Erythroblast (primary cell): Measurements from ENCODE around the gene PRRG4.

Source experiments
- DNase-seq, 2 experiments: peaks; one replicate each; lab custom pipeline; 2025; lab: John Stamatoyannopoulos, UW
- GATA1 ChIP-seq: IDR thresholded peaks from 2 replicates; pipeline ENCODE4 v1.6.1; 2011; ENCODE audit warnings: low read depth, mild to moderate bottlenecking, control low read depth, low read length, moderate library complexity
- POLR2A ChIP-seq: IDR thresholded peaks from 2 replicates; pipeline ENCODE4 v1.6.1; 2011; ENCODE audit warnings: mild to moderate bottlenecking, low read length

Gene PRRG4

DNA sequence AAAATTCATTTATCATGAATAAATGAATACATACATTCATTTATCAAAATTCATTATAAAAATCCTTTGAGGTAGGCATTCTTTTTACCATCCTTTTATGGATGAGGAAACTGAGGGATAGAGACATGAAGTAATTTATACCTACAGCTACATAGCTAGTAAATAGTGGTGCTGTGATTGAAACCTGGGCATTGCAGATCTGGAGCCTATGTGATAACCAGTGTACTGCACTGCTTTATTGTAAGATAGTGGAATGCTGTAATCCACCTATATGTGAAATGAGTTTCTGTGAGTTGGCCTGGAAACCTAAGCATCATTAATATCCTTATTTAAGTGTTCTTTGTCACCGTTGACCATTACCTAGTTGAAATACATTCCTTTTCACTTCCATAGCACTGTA lies 67.4 kb downstream of the PRRG4 start:
- no peak for TF ChIP-seq GATA1
- TF ChIP-seq POLR2A = no peak
- no peak for DNase-seq

DNA sequence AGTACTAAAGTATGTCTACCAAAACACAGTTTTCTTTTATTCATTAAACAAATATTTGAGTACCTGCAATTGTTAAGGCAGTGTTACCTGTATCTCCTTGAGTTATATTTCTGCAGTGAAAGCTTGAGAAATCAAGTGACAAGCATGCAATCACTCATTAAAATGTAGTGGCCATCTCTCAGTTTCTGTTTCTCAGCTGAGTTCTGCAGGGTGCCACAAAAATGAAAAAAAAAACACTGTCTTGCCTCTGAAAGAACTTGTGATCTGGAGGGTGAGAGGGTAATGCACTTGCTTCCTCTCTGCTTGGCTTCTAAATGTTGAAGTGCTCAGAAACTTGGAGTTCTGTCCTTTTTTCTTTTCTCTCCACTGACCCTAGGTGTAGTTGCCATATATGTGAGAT lies 69.7 kb downstream of the PRRG4 start:
- TF ChIP-seq GATA1 (no peak), POLR2A (no peak)
- DNase-seq = no peak

DNA sequence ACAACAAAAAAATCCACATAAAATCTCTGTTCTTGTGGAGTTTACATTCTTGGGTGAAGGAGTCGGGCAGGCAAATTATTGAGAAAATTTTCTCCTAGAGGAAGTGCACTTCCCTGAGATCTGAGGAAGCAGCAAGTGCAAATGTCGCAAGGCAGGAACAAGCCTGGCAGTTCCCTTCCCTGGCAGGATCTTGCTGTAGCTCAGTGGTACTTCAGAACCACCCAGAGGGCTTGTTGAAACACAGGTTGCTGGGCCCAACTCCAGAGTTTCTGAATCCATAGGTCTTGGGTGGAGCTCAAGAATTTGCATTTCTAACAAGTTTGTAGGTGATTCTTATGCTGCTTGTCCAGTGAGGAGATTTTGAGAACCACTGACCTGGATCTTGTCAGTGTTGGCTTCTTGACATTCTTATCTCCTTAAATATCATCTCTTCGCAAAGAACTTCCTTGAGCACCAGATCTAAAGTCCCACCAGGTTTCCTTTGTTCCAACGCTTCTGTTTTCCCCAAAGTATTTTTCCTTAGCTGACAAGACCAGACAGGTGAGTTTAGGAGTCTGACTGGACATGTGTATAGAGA lies 72.5 kb downstream of the PRRG4 start:
- TF ChIP-seq GATA1 = no peak
- TF ChIP-seq POLR2A = no peak
- no peak for DNase-seq

DNA sequence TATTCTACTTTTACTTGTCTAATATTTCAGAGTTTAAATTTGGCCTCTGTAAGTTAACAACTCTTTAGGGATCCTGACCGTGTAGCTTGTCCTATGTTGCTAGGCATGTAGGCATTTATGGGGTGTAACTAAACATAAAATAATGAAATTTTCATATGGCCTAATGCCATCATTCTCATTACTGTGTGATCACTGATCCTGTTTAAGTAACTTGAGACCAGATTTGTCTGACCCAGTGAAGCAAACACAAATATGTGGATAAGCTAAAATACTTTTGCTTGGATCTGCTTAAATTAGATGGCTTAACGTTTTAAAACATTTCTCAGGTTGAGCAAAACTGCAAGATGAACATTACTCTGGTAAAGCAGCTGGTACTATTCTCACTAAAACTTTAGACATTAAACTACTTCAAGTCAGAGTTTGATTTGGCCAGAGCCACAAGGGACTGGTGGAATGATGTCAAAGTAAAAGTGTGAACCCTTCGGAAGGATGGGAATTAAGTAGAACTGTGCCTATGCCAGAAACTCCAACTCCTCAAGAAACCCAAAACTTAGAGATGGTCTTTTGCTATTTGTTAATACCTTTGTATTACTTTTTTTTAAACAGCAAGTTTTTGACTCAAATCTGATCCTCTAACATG lies 75.4 kb downstream of the PRRG4 start:
- no peak for DNase-seq
- TF ChIP-seq POLR2A (no peak), GATA1 (no peak)
